B cell (primary cell): ENCODE results near the gene GNAS. TPM values are rescaled to one million over a fixed set of nuclear protein-coding genes. Genes with fewer than 3 reads are reported as not detected.

Experiments
- ATAC-seq: fragments of 200-7000 bp; cut with Tn5 transposase; one replicate; pipeline ENCODE4 v1.10.0; 2021; ENCODE audit warnings: low read depth, mild to moderate bottlenecking, moderate number of reproducible peaks, moderate library complexity
- CTCF ChIA-PET: fragments of 350-600 bp; sonication (Branson Sonifier 250); formaldehyde crosslinking; loops from one replicate; lab custom pipeline; 2021; ENCODE audit warnings: antibody characterized with exemption, inconsistent platforms; lab: Charles Lee
- POLR2A ChIA-PET: fragments of 350-600 bp; sonication (Branson Sonifier 250); formaldehyde crosslinking; loops from one replicate; lab custom pipeline; 2021; ENCODE audit warnings: antibody characterized with exemption; lab: Charles Lee
- DNase-seq: peaks from one replicate; pipeline ENCODE4 v3.0.0; 2013
- H2AFZ ChIP-seq: 2 replicates; pipeline ENCODE4 v1.6.1; 2012; ENCODE audit warnings: mild to moderate bottlenecking, low read depth, low read length; ENCODE audit not compliant: insufficient read depth, poor library complexity, severe bottlenecking
- H3K27ac ChIP-seq, 2 donors: 1 replicate in 1 of 2; 2 replicates in 1 of 2; pipeline ENCODE4 v1.5.1; 2012 to 2013; ENCODE audit warnings: low read length in 2 of 2, mild to moderate bottlenecking in 2 of 2, moderate library complexity in 1 of 2
- H3K27me3 ChIP-seq, 4 experiments: fragments of 200-600 bp in 1 of 4; sonication (generic) in 1 of 4; replicated peaks in 1 of 4; 1 replicate in 2 of 4; 2 replicates in 2 of 4; pipeline versions ENCODE4 v1.6.1 to v1.7.0; 2013 to 2016; ENCODE audit warnings: low read length in 3 of 4, mild to moderate bottlenecking in 2 of 4, mixed read lengths in 1 of 4, moderate library complexity in 1 of 4; ENCODE audit not compliant: insufficient read depth in 4 of 4, control insufficient read depth in 3 of 4; ENCODE audit errors: control extremely low read depth in 1 of 4
- H3K36me3 ChIP-seq, 2 experiments: replicated peaks in 1 of 2; 1 replicate in 1 of 2; 2 replicates in 1 of 2; pipeline versions ENCODE4 v1.6.1 to v1.7.1; 2013; ENCODE audit warnings: low read length in 1 of 2; ENCODE audit not compliant: insufficient read depth in 2 of 2, control insufficient read depth in 1 of 2; ENCODE audit errors: control extremely low read depth in 1 of 2, extremely low read depth in 1 of 2
- H3K4me1 ChIP-seq, 2 donors: fragments of 200-600 bp in 1 of 2; sonication (generic) in 1 of 2; 1 replicate in 1 of 2; 2 replicates in 1 of 2; pipeline versions ENCODE4 v1.5.1 to v1.6.1; 2013 to 2017; ENCODE audit warnings: low read length in 2 of 2; ENCODE audit not compliant: control insufficient read depth in 2 of 2, insufficient read depth in 2 of 2
- H3K4me2 ChIP-seq: replicated peaks from 2 replicates; pipeline ENCODE3; 2012; ENCODE audit warnings: mild to moderate bottlenecking, low read depth, low read length; ENCODE audit not compliant: poor library complexity, severe bottlenecking
- H3K4me3 ChIP-seq, 5 experiments: fragments of 200-600 bp in 1 of 5; sonication (generic) in 1 of 5; 1 replicate in 3 of 5; 2 replicates in 2 of 5; pipeline versions ENCODE4 v1.5.1 to v1.7.0; 2011 to 2016; ENCODE audit warnings: low read length in 4 of 5, mild to moderate bottlenecking in 4 of 5, low read depth in 2 of 5, control low read depth in 1 of 5, moderate library complexity in 1 of 5; ENCODE audit not compliant: insufficient read depth in 1 of 5; ENCODE audit errors: control extremely low read depth in 1 of 5, extremely low read depth in 1 of 5
- H3K79me2 ChIP-seq: fragments of 200-600 bp; sonication (generic); one replicate; pipeline ENCODE4 v1.6.0; 2016; ENCODE audit warnings: low read length; ENCODE audit not compliant: control insufficient read depth, insufficient read depth
- H3K9ac ChIP-seq: fragments of 200-600 bp; sonication (generic); 2 replicates; pipeline ENCODE4 v1.6.1; 2017; ENCODE audit warnings: mild to moderate bottlenecking, low read length, moderate library complexity
- H3K9me3 ChIP-seq, 3 donors: one replicate each; pipeline versions ENCODE4 v1.6.1 to v1.7.1; 2013; ENCODE audit warnings: low read length in 2 of 3; ENCODE audit not compliant: control insufficient read depth in 2 of 3, insufficient read depth in 1 of 3; ENCODE audit errors: control extremely low read depth in 1 of 3
- H4K20me1 ChIP-seq: 2 replicates; pipeline ENCODE4 v1.6.0; 2012; ENCODE audit warnings: mild to moderate bottlenecking, low read length; ENCODE audit not compliant: insufficient read depth, control insufficient read depth, poor library complexity, severe bottlenecking
- H3K27ac Mint-ChIP-seq: one replicate; pipeline ENCODE4 v1.8.0; 2021; ENCODE audit warnings: mixed read lengths
- H3K27me3 Mint-ChIP-seq: one replicate; pipeline ENCODE4 v1.8.0; 2021; ENCODE audit warnings: mixed read lengths
- H3K4me1 Mint-ChIP-seq: one replicate; pipeline ENCODE4 v1.8.0; 2021; ENCODE audit warnings: mixed read lengths
- H3K4me3 Mint-ChIP-seq: one replicate; pipeline ENCODE4 v1.8.0; 2021; ENCODE audit warnings: mixed read lengths
- H3K9me3 Mint-ChIP-seq: one replicate; pipeline ENCODE4 v1.8.0; 2022; ENCODE audit warnings: mixed read lengths; ENCODE audit not compliant: insufficient read depth
- EZH2 ChIP-seq: IDR thresholded peaks from 2 replicates; pipeline ENCODE4 v1.6.1; 2012; ENCODE audit warnings: borderline replicate concordance, low read depth, mild to moderate bottlenecking, moderate library complexity, low read length; ENCODE audit not compliant: insufficient read depth, poor library complexity, severe bottlenecking
- WGBS: methylation state at CpG from one replicate; pipeline ENCODE4 v1.1.5; 2013; ENCODE audit warnings: missing lambda C conversion rate; ENCODE audit not compliant: insufficient coverage; 5-methylcytosine and 5-hydroxymethylcytosine counted together
- intact Hi-C: fragments of 100-400 bp; cut with micrococcal nuclease; formaldehyde crosslinking; loops from one replicate; pipeline ENCODE4 v1.10.0; 2022
- polyA plus RNA-seq: library from polyadenylated mRNA; depleted of rRNA; stranded (reverse); fragments of >200 nt; gene quantifications from 2 replicates; pipeline ENCODE4 v1.2.3, GENCODE V29; 2012
- total RNA-seq, 2 donors: library from RNA; stranded (reverse); fragments of 120-200 nt in 1 of 2; gene quantifications; 1 replicate in 1 of 2; 2 replicates in 1 of 2; pipeline versions ENCODE4 v1.2.3 to v1.2.4, GENCODE V29; 2013 to 2022
- TF ChIP-seq, protein P1 (sequence below): fragments of 200-600 bp; IDR thresholded peaks from one replicate; pipeline ENCODE4 v1.8.0; 2022; ENCODE audit warnings: antibody characterized with exemption, mild to moderate bottlenecking

The GNAS gene
- total and polyA plus RNA-seq, 2 donors (not counting 1 experiment from before 2014, with no cell fraction given) = 714 to 1,181 TPM

DNA sequence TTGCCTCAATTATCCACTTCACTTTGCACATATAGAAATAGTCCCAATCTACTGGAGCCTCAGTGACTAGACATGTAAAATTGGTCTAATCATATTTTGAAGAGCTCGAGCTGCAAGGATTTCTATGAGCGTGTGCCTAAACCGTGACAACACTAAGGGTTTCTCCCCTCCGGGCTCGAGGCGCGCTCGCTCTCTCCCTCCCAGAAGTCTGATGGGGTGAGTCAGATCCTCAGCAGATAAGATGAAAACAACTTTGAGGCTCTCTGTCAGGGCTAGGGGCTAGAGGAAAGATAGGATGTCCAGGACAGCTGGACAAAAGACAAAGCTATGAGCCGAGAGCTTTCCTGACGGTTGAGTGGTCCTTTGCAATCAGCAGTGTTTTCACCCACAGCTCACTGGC is 18.6 kb upstream of the GNAS start:
- no peaks in the 10 kb centered on the region for H3K36me3 ChIP-seq
- no peak overlapping the region for H3K27ac ChIP-seq
- TF ChIP-seq, protein P1, sequence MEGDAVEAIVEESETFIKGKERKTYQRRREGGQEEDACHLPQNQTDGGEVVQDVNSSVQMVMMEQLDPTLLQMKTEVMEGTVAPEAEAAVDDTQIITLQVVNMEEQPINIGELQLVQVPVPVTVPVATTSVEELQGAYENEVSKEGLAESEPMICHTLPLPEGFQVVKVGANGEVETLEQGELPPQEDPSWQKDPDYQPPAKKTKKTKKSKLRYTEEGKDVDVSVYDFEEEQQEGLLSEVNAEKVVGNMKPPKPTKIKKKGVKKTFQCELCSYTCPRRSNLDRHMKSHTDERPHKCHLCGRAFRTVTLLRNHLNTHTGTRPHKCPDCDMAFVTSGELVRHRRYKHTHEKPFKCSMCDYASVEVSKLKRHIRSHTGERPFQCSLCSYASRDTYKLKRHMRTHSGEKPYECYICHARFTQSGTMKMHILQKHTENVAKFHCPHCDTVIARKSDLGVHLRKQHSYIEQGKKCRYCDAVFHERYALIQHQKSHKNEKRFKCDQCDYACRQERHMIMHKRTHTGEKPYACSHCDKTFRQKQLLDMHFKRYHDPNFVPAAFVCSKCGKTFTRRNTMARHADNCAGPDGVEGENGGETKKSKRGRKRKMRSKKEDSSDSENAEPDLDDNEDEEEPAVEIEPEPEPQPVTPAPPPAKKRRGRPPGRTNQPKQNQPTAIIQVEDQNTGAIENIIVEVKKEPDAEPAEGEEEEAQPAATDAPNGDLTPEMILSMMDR = no peak
- TF ChIP-seq EZH2 = no peak
- no peak for DNase-seq
- no peaks in the 10 kb centered on the region for H3K79me2 ChIP-seq
- H4K20me1 ChIP-seq = no peaks in the 10 kb centered on the region
- H3K4me2 ChIP-seq = no peak overlapping the region
- Mint-ChIP-seq H3K4me1 (no peaks in the 10 kb centered on the region), H3K9me3 (no peaks in the 10 kb centered on the region), H3K4me3 (no peak overlapping the region), H3K27me3 (peaks cover 13% of the 10 kb centered on the region), H3K27ac (no peak overlapping the region)
- ChIA-PET POLR2A (no interaction called here), CTCF (no interaction called here)
- H3K27me3 ChIP-seq = peaks cover 0 to 5% (median 2%) of the 10 kb centered on the region in 4 experiments
- no peak for ATAC-seq
- H3K4me1 ChIP-seq = no peaks in the 10 kb centered on the region
- intact Hi-C loops = no loop called here
- no peaks in the 10 kb centered on the region for H3K9me3 ChIP-seq
- H3K4me3 ChIP-seq = no peak overlapping the region
- no peak overlapping the region for H2AFZ ChIP-seq
- WGBS = 94% methylated on average over 6 of the region's 10 CpGs
- no peak overlapping the region for H3K9ac ChIP-seq

DNA sequence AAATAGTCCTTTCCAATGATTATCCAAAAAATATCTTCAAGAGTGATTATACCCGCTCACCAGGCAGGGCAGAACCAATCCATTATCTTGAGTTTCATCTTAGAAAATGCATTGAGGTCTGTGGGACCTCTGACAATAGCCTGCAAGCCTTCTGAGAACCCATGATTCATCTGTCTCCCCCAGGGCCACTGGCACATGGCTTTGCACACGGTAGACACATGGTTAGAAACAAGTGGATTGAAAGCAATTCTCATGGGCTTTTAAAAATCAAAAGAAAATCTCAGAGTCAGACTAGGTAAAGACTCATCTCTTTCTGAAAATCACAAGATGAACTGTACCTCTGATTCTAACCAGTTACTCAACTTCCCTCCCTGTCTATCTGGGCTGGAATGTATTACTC is 17.3 kb upstream of the GNAS start:
- 83% methylated on average over 2 of the region's 2 CpGs for WGBS
- H3K4me1 ChIP-seq = peaks cover 0 to 8% of the 10 kb centered on the region in 2 donors
- no peaks in the 10 kb centered on the region for H3K36me3 ChIP-seq
- H3K4me3 Mint-ChIP-seq = no peak overlapping the region
- no peaks in the 10 kb centered on the region for H3K79me2 ChIP-seq
- H3K27me3 Mint-ChIP-seq = peaks cover 17% of the 10 kb centered on the region
- peaks cover 0 to 5% (median 0%) of the 10 kb centered on the region in 3 donors for H3K9me3 ChIP-seq
- intact Hi-C loops = loop anchor here (5.0 kb wide), 1 partner anchor 598 kb away; no protein-coding TSS in a partner anchor
- no peak overlapping the region for H3K4me3 ChIP-seq
- peaks cover 7% of the 10 kb centered on the region for H3K4me1 Mint-ChIP-seq
- DNase-seq (no peak), ATAC-seq (no peak)
- H2AFZ ChIP-seq = no peak overlapping the region
- ChIA-PET CTCF (no interaction called here), POLR2A (no interaction called here)
- H3K9ac ChIP-seq = no peak overlapping the region
- H3K4me2 ChIP-seq = no peak overlapping the region
- no peak overlapping the region for H3K27ac Mint-ChIP-seq
- no peak overlapping the region for H3K27ac ChIP-seq
- H3K27me3 ChIP-seq = peaks cover 0 to 11% (median 3%) of the 10 kb centered on the region in 4 experiments
- TF ChIP-seq, protein P1 = no peak
- TF ChIP-seq EZH2 = no peak
- H3K9me3 Mint-ChIP-seq = no peaks in the 10 kb centered on the region
- no peaks in the 10 kb centered on the region for H4K20me1 ChIP-seq
